Stomach (tissue), 4 donors: Measurements from ENCODE around the gene CD9.

Source experiments
- CTCF ChIP-seq, 7 experiments: fragments of 450-650 bp in 4 of 7; fragments of 200-600 bp in 3 of 7; sonication (generic) in 3 of 7; IDR thresholded peaks; one replicate each; pipeline ENCODE4 v1.5.1; 2016 to 2019; ENCODE audit warnings: antibody characterized with exemption in 7 of 7, control low read depth in 2 of 7, mild to moderate bottlenecking in 1 of 7
- POLR2A ChIP-seq, 4 donors: fragments of 450-650 bp; IDR thresholded peaks; one replicate each; pipeline ENCODE4 v1.6.1; 2016; ENCODE audit warnings: antibody characterized with exemption in 4 of 4, control low read depth in 2 of 4, mild to moderate bottlenecking in 1 of 4, moderate library complexity in 1 of 4

GRCh38 chr12:6171409-6172015 lies 28.7 kb upstream of the CD9 start:
- TF ChIP-seq CTCF (IDR thresholded peaks at IDR 0.05) (no peak), POLR2A (IDR thresholded peaks at IDR 0.05) (no peak)
